Glutamatergic neuron (in vitro differentiated cells): ENCODE results near the gene IL7R. TPM values are rescaled to one million over a fixed set of nuclear protein-coding genes. Genes with fewer than 3 reads are reported as not detected.

ENCODE experiments used
- DNase-seq: peaks from one replicate; pipeline ENCODE4 v3.0.0; 2022
- H3K27ac Mint-ChIP-seq: one replicate; pipeline ENCODE4 v1.8.0; 2020; ENCODE audit warnings: mild to moderate bottlenecking, mixed read lengths, inconsistent platforms; ENCODE audit not compliant: unreplicated experiment
- H3K27me3 Mint-ChIP-seq: one replicate; pipeline ENCODE4 v1.8.0; 2020; ENCODE audit warnings: mild to moderate bottlenecking, moderate library complexity, mixed read lengths, inconsistent platforms; ENCODE audit not compliant: unreplicated experiment
- H3K36me3 Mint-ChIP-seq: one replicate; pipeline ENCODE4 v1.8.0; 2020; ENCODE audit warnings: mild to moderate bottlenecking, mixed read lengths, inconsistent platforms; ENCODE audit not compliant: unreplicated experiment
- H3K4me1 Mint-ChIP-seq: one replicate; pipeline ENCODE4 v1.8.0; 2020; ENCODE audit warnings: mild to moderate bottlenecking, low read depth, mixed read lengths, inconsistent platforms; ENCODE audit not compliant: unreplicated experiment
- H3K4me3 Mint-ChIP-seq: one replicate; pipeline ENCODE4 v1.8.0; 2020; ENCODE audit warnings: mild to moderate bottlenecking, mixed read lengths, inconsistent platforms; ENCODE audit not compliant: unreplicated experiment
- H3K9me3 Mint-ChIP-seq: one replicate; pipeline ENCODE4 v1.8.0; 2020; ENCODE audit warnings: mild to moderate bottlenecking, moderate library complexity, mixed read lengths, inconsistent platforms; ENCODE audit not compliant: unreplicated experiment
- CTCF ChIP-seq: fragments of 200-600 bp; sonication (generic); IDR thresholded peaks from one replicate; pipeline ENCODE4 v1.5.0; 2021; ENCODE audit not compliant: partially characterized antibody, unreplicated experiment
- total RNA-seq: library from RNA; stranded (reverse); fragmentation: NEBNext Ultra II Directional; extraction: Animal tissue kit (Norgen Biotek cat#: 25700); gene quantifications from one replicate; pipeline ENCODE4 v1.2.1, GENCODE V29; 2021; ENCODE audit not compliant: unreplicated experiment

The IL7R gene
- total RNA-seq, 1 donor from 2014 or later, result not detected

DNA sequence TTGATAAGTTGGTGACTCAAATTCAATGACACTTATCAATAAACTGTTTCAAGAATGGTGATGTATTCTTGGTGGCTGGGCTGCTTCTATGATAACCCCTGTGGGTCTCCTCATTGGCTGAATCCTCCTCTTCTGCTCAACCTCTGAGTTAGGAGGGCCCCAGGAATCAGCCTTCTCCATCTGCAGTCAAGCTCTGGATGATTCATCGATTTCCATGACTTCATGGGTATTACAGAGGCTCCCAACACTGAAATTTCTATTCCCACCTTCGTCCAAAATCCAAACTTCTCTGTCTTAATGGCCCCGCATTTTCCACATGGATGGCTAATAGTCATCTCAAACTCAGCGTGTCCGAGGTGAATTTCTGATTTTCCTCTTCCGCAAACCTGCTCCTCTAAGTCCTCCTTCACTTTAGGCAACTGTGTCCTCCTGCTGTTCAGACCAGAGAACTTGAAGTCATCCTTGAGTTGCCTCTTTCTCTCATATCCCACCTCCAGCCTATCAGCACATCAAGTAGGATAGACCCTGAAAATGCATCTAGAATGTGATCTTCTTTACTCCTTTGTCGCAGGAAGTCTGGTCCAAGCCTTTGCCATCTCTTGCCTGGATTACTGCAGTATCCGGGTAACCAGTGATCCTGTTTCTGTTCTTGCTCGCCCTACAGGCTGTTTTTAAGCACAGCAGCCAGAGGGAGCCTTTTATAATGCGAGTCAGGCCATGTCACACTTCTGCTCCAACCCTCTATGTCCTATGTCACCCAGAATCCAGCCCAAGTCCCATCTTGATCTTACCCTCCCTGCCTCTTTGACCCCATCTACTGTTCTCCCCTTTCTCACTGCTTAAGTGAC is 41.4 kb upstream of the IL7R start:
- DNase-seq, result peak; percentile 27
- Mint-ChIP-seq H3K4me1 (no peaks in the 10 kb centered on the region), H3K27me3 (no peaks in the 10 kb centered on the region), H3K36me3 (no peaks in the 10 kb centered on the region), H3K4me3 (no peak overlapping the region), H3K9me3 (no peaks in the 10 kb centered on the region), H3K27ac (no peak overlapping the region)
- peak; percentile 45 for TF ChIP-seq CTCF

DNA sequence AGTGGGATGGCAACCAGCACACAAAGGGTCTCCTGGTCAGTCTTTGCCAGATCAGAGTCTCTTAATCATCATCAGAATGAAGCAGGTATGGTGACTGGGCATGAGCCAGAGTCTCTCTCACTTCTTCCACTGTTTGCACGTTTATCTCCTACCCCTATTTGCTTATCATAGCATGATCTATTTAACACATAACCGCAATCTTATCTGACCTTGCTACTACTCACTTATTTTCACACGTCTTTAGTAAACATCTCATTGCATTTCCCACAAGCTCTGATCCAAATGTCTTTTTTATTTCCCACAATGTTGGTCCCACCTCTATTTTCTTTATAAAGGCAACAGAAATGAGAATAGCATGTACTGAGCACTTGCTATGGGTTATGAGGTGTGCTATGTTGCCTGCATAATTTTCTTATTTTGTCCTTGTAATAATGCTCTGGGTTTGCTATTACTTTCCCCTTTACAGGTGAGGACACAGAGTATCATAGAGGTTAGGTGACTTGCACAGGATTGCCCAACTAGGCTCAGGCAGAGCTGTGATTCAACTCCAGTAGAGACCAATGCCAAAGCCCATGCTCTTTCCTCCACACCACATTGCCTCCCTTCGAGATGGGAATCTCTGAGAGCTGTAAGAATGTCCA is 39.7 kb upstream of the IL7R start:
- Mint-ChIP-seq H3K4me1 (no peaks in the 10 kb centered on the region), H3K9me3 (no peaks in the 10 kb centered on the region), H3K27ac (no peak overlapping the region), H3K36me3 (no peaks in the 10 kb centered on the region), H3K4me3 (no peak overlapping the region), H3K27me3 (no peaks in the 10 kb centered on the region)
- DNase-seq, result no peak
- TF ChIP-seq CTCF, result no peak

GRCh38 chr5:35819026-35819425 is 37.7 kb upstream of the IL7R start:
- TF ChIP-seq CTCF, result no peak
- Mint-ChIP-seq H3K4me1 (no peaks in the 10 kb centered on the region), H3K27ac (no peak overlapping the region), H3K36me3 (no peaks in the 10 kb centered on the region), H3K9me3 (no peaks in the 10 kb centered on the region), H3K27me3 (no peaks in the 10 kb centered on the region), H3K4me3 (no peak overlapping the region)
- no peak for DNase-seq

DNA sequence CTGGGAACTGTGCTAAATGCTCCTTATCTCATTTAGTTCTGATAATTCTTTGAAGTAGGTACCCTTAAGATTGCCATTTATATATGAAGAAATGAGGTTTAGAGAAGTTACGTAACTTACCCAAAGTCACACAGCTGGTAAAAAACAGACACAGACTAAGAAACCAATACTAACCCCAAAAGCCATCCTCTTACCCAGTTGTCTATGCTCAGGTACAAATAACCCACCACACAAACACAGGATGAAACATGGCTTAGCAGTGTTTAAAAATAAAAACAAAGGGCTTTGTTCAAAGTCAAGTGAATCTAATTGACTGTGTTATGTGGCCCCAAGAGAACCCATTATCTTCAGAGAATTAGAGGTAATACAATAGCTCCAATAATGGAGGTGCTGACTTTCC is 37.0 kb upstream of the IL7R start:
- no peaks in the 10 kb centered on the region for H3K9me3 Mint-ChIP-seq
- DNase-seq, result no peak
- H3K4me1 Mint-ChIP-seq, result no peaks in the 10 kb centered on the region
- TF ChIP-seq CTCF, result no peak
- H3K4me3 Mint-ChIP-seq, result no peak overlapping the region
- no peaks in the 10 kb centered on the region for H3K27me3 Mint-ChIP-seq
- no peak overlapping the region for H3K27ac Mint-ChIP-seq
- H3K36me3 Mint-ChIP-seq, result no peaks in the 10 kb centered on the region

DNA sequence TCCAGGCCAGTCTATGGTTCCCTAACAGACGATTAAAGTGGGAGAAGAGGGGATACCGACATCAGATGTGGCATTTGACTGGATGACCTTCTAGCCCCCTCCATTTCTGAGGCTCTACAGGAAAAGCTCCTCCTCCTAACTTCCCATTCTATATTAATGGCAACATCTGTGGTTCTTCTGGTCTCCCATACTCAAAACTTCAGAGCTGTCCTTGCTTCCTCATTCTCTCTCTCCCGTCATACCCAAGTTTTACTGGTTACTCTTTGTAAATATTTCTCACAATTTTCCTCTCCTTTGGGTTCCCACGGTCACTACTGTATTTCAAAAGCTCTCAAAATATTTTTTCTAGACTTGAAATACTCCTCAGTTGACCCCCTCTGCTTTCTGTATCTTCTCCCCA is 36.0 kb upstream of the IL7R start:
- no peak for TF ChIP-seq CTCF
- no peaks in the 10 kb centered on the region for H3K36me3 Mint-ChIP-seq
- H3K27ac Mint-ChIP-seq, result no peak overlapping the region

More for the DNA sequence above, 36.0 kb upstream of the IL7R start:
- Mint-ChIP-seq H3K9me3 (no peaks in the 10 kb centered on the region), H3K4me1 (no peaks in the 10 kb centered on the region), H3K4me3 (no peak overlapping the region), H3K27me3 (no peaks in the 10 kb centered on the region)
- no peak for DNase-seq
